K562 (cell line): ENCODE measurements around the gene LMCD1. TPM values are rescaled to one million over a fixed set of nuclear protein-coding genes. Genes with fewer than 3 reads are reported as not detected.

Experiments
- ATAC-seq: fragments of 200-7000 bp; cut with Tn5 transposase; 3 replicates; pipeline ENCODE4 v1.9.1; 2020; ENCODE audit warnings: moderate library complexity
- BruUV-seq: library from RNA; stranded (reverse); fragments of 400-500 nt; replicated peaks from 2 replicates; lab custom pipeline; 2021; lab: Mats Ljungman, UMichigan
- CTCF ChIA-PET: fragments of 300-600 bp; formaldehyde crosslinking; extraction: SDS; loops from one replicate; lab custom pipeline; 2021; ENCODE audit warnings: low intra/inter-chr PET ratio; lab: Yijun Ruan, JAX
- POLR2A ChIA-PET: fragments of 300-600, 350-650 bp; sonication (Branson Sonifier 250); formaldehyde crosslinking; extraction: SDS; loops from one replicate; lab custom pipeline; 2021; ENCODE audit warnings: antibody characterized with exemption, inconsistent platforms; lab: Yijun Ruan, JAX
- DNase-seq, 4 experiments: peaks; one replicate each; pipeline versions ENCODE4 v3.0.0 to v3.0.0-alpha.2; 2011 to 2018; ENCODE audit warnings: low spot score in 3 of 4, mixed read lengths in 3 of 4; ENCODE audit errors: extremely low read depth in 1 of 4
- FAIRE-seq: peaks from 2 replicates; lab custom pipeline; 2011; peaks lifted over from hg19 to GRCh38; lab: Jason Lieb, UNC
- H2AFZ ChIP-seq: 2 replicates; pipeline ENCODE4 v1.6.0; 2011; ENCODE audit warnings: low read depth, low read length, control low read depth, inconsistent platforms
- H3K27ac ChIP-seq: fragments of 200-600 bp; 3 replicates; pipeline ENCODE4 v1.8.0; 2011; ENCODE audit warnings: low read depth, mild to moderate bottlenecking, control low read depth, inconsistent platforms, low read length, moderate library complexity, mixed read lengths; ENCODE audit errors: extremely low read depth
- H3K27me3 ChIP-seq, 2 experiments: fragments of 300-600 bp in 1 of 2; 2 replicates in 1 of 2; 3 replicates in 1 of 2; pipeline versions ENCODE4 v1.6.0 to v1.8.0; 2011; ENCODE audit warnings: inconsistent platforms in 2 of 2, low read length in 2 of 2, mild to moderate bottlenecking in 1 of 2, mixed read lengths in 1 of 2, moderate library complexity in 1 of 2; ENCODE audit not compliant: control insufficient read depth in 2 of 2, insufficient read depth in 2 of 2
- H3K36me3 ChIP-seq: fragments of 300-600 bp; 3 replicates; pipeline ENCODE4 v1.8.0; 2011; ENCODE audit warnings: mild to moderate bottlenecking, low read length, inconsistent platforms; ENCODE audit not compliant: control insufficient read depth, insufficient read depth
- H3K4me1 ChIP-seq, 2 experiments: fragments of 200-600 bp in 1 of 2; replicated peaks in 1 of 2; 2 replicates in 1 of 2; 3 replicates in 1 of 2; pipeline versions ENCODE4 v1.5.1 to v1.8.0; 2011; ENCODE audit warnings: inconsistent platforms in 2 of 2, low read length in 2 of 2, mild to moderate bottlenecking in 1 of 2, mixed read lengths in 1 of 2, moderate library complexity in 1 of 2; ENCODE audit not compliant: control insufficient read depth in 2 of 2, insufficient read depth in 2 of 2
- H3K4me2 ChIP-seq: 2 replicates; pipeline ENCODE4 v1.6.1; 2011; ENCODE audit warnings: low read length, control low read depth, inconsistent platforms, mixed read lengths; ENCODE audit not compliant: insufficient read depth
- H3K4me3 ChIP-seq: fragments of 200-600 bp; sonication (generic), shearing (Covaris generic); 2 replicates; pipeline ENCODE4 v1.5.1; 2016; ENCODE audit warnings: control low read depth, inconsistent platforms
- H3K79me2 ChIP-seq: fragments of 200-600 bp; 3 replicates; pipeline ENCODE4 v1.8.0; 2011; ENCODE audit warnings: low read length, inconsistent platforms; ENCODE audit not compliant: control insufficient read depth, insufficient read depth
- H3K9ac ChIP-seq, 2 experiments: 2 replicates each; pipeline versions ENCODE4 v1.6.0 to v1.6.1; 2011; ENCODE audit warnings: low read depth in 2 of 2, low read length in 2 of 2, control low read depth in 1 of 2, inconsistent platforms in 1 of 2, mild to moderate bottlenecking in 1 of 2, mixed read lengths in 1 of 2; ENCODE audit not compliant: insufficient read depth in 1 of 2
- H3K9me1 ChIP-seq: one replicate; pipeline ENCODE4 v1.6.0; 2011; ENCODE audit warnings: inconsistent platforms, mild to moderate bottlenecking, low read length, moderate library complexity; ENCODE audit not compliant: control insufficient read depth, insufficient read depth
- H3K9me3 ChIP-seq: replicated peaks from 2 replicates; pipeline ENCODE4 v1.5.1; 2011; ENCODE audit warnings: low read depth, low read length, inconsistent platforms; ENCODE audit not compliant: control insufficient read depth, insufficient read depth
- H4K20me1 ChIP-seq: replicated peaks from 2 replicates; pipeline ENCODE4 v1.6.1; 2011; ENCODE audit warnings: low read length, inconsistent platforms, mixed read lengths; ENCODE audit not compliant: control insufficient read depth, insufficient read depth
- ARID3A ChIP-seq: IDR thresholded peaks from 2 replicates; pipeline ENCODE4 v1.6.1; 2012; ENCODE audit warnings: low read depth, low read length, improper control_type of control experiment, borderline replicate concordance
- EGR1 ChIP-seq: fragments of 450-650 bp; conservative IDR thresholded peaks from 2 replicates; pipeline ENCODE4 v1.6.1; 2017; ENCODE audit warnings: mild to moderate bottlenecking
- GABPB1 ChIP-seq: sonication (generic); formaldehyde crosslinking; IDR thresholded peaks from 2 replicates; pipeline ENCODE4 v1.8.0; 2022; ENCODE audit warnings: mild to moderate bottlenecking, missing genetic modification reagents
- WGBS: fragments of 100-300 bp; shearing (Covaris generic); methylation state at CpG from one replicate; pipeline ENCODE4 v1.1.6; 2016; ENCODE audit warnings: low coverage, mixed read lengths; ENCODE audit not compliant: insufficient coverage; ENCODE audit errors: missing lambda C conversion rate; 5-methylcytosine and 5-hydroxymethylcytosine counted together
- in situ Hi-C: fragments of 300-500 bp; cut with MboI; formaldehyde crosslinking; loops from 4 replicates; pipeline ENCODE4 v1.15.0; 2018; ENCODE audit warnings: inconsistent platforms, mixed read lengths
- intact Hi-C: fragments of 100-400 bp; cut with micrococcal nuclease; formaldehyde crosslinking; loops from 2 replicates; pipeline ENCODE4 v1.14.2; 2022
- polyA plus RNA-seq, 8 experiments: library from polyadenylated mRNA; depleted of rRNA in 4 of 8; stranded (reverse) in 5 of 8; unstranded in 3 of 8; fragments of >200 nt; fragmentation: Nextera tagmentation in 2 of 8; fragmentation: Illumina TruSeq in 1 of 8; extraction: Ambion mirVana in 2 of 8; extraction: Trizol in 1 of 8; gene quantifications; 2 replicates each; pipeline versions ENCODE4 v1.2.1 to v1.2.3, GENCODE V29; 2011 to 2014; ENCODE audit warnings: inconsistent platforms in 1 of 8, missing spikeins in 1 of 8
- total RNA-seq, 7 experiments: library from RNA; depleted of rRNA in 6 of 7; stranded (reverse); fragments of >200 nt in 6 of 7; fragmentation: Illumina TruSeq in 2 of 7; extraction: Trizol in 2 of 7; gene quantifications; 2 replicates each; pipeline versions ENCODE4 v1.2.1 to v1.2.3, GENCODE V29; 2011 to 2021; ENCODE audit warnings: low replicate concordance in 1 of 7

The LMCD1 gene
- total and polyA plus RNA-seq, 9 of the 15 experiments (the other 6 are each of a cell fraction or from before 2014, with no cell fraction given), result 0.60 TPM; not detected in 8

- ATAC-seq (no peak), FAIRE-seq (no peak), DNase-seq (no peak)
- BruUV-seq, result no TSS peak
- Histone ChIP-seq H3K9ac (no peak overlapping the region), H3K4me3 (no peak overlapping the region), H3K9me3 (no peaks in the 10 kb centered on the region), H3K4me1 (no peaks in the 10 kb centered on the region), H3K79me2 (no peaks in the 10 kb centered on the region), H3K27ac (no peak overlapping the region), H3K36me3 (no peaks in the 10 kb centered on the region), H2AFZ (no peak overlapping the region), H3K4me2 (no peak overlapping the region), H3K27me3 (peaks cover 0 to 15% of the 10 kb centered on the region in 2 experiments; a peak in 1 of 5 replicates), H3K9me1 (no peaks in the 10 kb centered on the region), H4K20me1 (no peaks in the 10 kb centered on the region)
- ChIA-PET POLR2A (interaction anchor here (0.5 kb wide), 1 partner anchor 274 kb away, joined by 3 read pairs; no protein-coding TSS in a partner anchor), CTCF (no interaction called here)
- intact Hi-C loops, result no loop called here
- 0% methylated on average over 7 of the region's 7 CpGs for WGBS
- no peak for TF ChIP-seq ARID3A
- in situ Hi-C loops, result no loop called here
These were observed 37.8 kb downstream of the LMCD1 start for GRCh38 chr3:8539419-8539818.

GRCh38 chr3:8540456-8540855 is 38.8 kb downstream of the LMCD1 start:
- no TSS peak for BruUV-seq
- no peak for ATAC-seq
- POLR2A ChIA-PET, result interaction anchor here (0.5 to 0.6 kb wide), 2 partner anchors 37 to 71 kb away, joined by 3 to 4 read pairs; no protein-coding TSS in a partner anchor
- Histone ChIP-seq H3K9me1 (no peaks in the 10 kb centered on the region), H3K79me2 (no peaks in the 10 kb centered on the region), H3K4me3 (no peak overlapping the region), H3K9me3 (no peaks in the 10 kb centered on the region), H2AFZ (no peak overlapping the region), H3K27ac (no peak overlapping the region), H4K20me1 (no peaks in the 10 kb centered on the region), H3K4me2 (no peak overlapping the region), H3K27me3 (peaks cover 0 to 18% of the 10 kb centered on the region in 2 experiments; a peak in 1 of 5 replicates), H3K36me3 (no peaks in the 10 kb centered on the region), H3K9ac (no peak overlapping the region), H3K4me1 (no peaks in the 10 kb centered on the region)
- in situ Hi-C loops, result no loop called here
- whole genome bisulfite sequencing, result 2% methylated on average over 6 of the region's 6 CpGs
- no peak for TF ChIP-seq EGR1
- no peak for TF ChIP-seq GABPB1 (CRISPR knock-in tag)
- DNase-seq, result no peak
- intact Hi-C loops, result no loop called here
- FAIRE-seq, result no peak
- CTCF ChIA-PET, result no interaction called here
